K562 (cell line): ENCODE results near the gene ARHGAP11B.
"Not testable (repeated sequence)": the region's sequence is repeated elsewhere in the genome, so short reads cannot be mapped to it uniquely, and the experiment has no call there.

Experiments
- ATAC-seq: fragments of 200-7000 bp; cut with Tn5 transposase; 3 replicates; pipeline ENCODE4 v1.9.1; 2020; ENCODE audit warnings: moderate library complexity
- BruUV-seq: library from RNA; stranded (reverse); fragments of 400-500 nt; replicated peaks from 2 replicates; lab custom pipeline; 2021; lab: Mats Ljungman, UMichigan
- CTCF ChIA-PET: fragments of 300-600 bp; formaldehyde crosslinking; extraction: SDS; loops from one replicate; lab custom pipeline; 2021; ENCODE audit warnings: low intra/inter-chr PET ratio; lab: Yijun Ruan, JAX
- POLR2A ChIA-PET: fragments of 300-600, 350-650 bp; sonication (Branson Sonifier 250); formaldehyde crosslinking; extraction: SDS; loops from one replicate; lab custom pipeline; 2021; ENCODE audit warnings: antibody characterized with exemption, inconsistent platforms; lab: Yijun Ruan, JAX
- DNase-seq, 4 experiments: peaks; one replicate each; pipeline versions ENCODE4 v3.0.0 to v3.0.0-alpha.2; 2011 to 2018; ENCODE audit warnings: low spot score in 3 of 4, mixed read lengths in 3 of 4; ENCODE audit errors: extremely low read depth in 1 of 4
- FAIRE-seq: peaks from 2 replicates; lab custom pipeline; 2011; peaks lifted over from hg19 to GRCh38; lab: Jason Lieb, UNC
- H2AFZ ChIP-seq: 2 replicates; pipeline ENCODE4 v1.6.0; 2011; ENCODE audit warnings: low read depth, low read length, control low read depth, inconsistent platforms
- H3K27ac ChIP-seq: fragments of 200-600 bp; 3 replicates; pipeline ENCODE4 v1.8.0; 2011; ENCODE audit warnings: low read depth, mild to moderate bottlenecking, control low read depth, inconsistent platforms, low read length, moderate library complexity, mixed read lengths; ENCODE audit errors: extremely low read depth
- H3K27me3 ChIP-seq, 2 experiments: fragments of 300-600 bp in 1 of 2; 2 replicates in 1 of 2; 3 replicates in 1 of 2; pipeline versions ENCODE4 v1.6.0 to v1.8.0; 2011; ENCODE audit warnings: inconsistent platforms in 2 of 2, low read length in 2 of 2, mild to moderate bottlenecking in 1 of 2, mixed read lengths in 1 of 2, moderate library complexity in 1 of 2; ENCODE audit not compliant: control insufficient read depth in 2 of 2, insufficient read depth in 2 of 2
- H3K36me3 ChIP-seq: fragments of 300-600 bp; 3 replicates; pipeline ENCODE4 v1.8.0; 2011; ENCODE audit warnings: mild to moderate bottlenecking, low read length, inconsistent platforms; ENCODE audit not compliant: control insufficient read depth, insufficient read depth
- H3K4me1 ChIP-seq, 2 experiments: fragments of 200-600 bp in 1 of 2; replicated peaks in 1 of 2; 2 replicates in 1 of 2; 3 replicates in 1 of 2; pipeline versions ENCODE4 v1.5.1 to v1.8.0; 2011; ENCODE audit warnings: inconsistent platforms in 2 of 2, low read length in 2 of 2, mild to moderate bottlenecking in 1 of 2, mixed read lengths in 1 of 2, moderate library complexity in 1 of 2; ENCODE audit not compliant: control insufficient read depth in 2 of 2, insufficient read depth in 2 of 2
- H3K4me2 ChIP-seq: 2 replicates; pipeline ENCODE4 v1.6.1; 2011; ENCODE audit warnings: low read length, control low read depth, inconsistent platforms, mixed read lengths; ENCODE audit not compliant: insufficient read depth
- H3K4me3 ChIP-seq: fragments of 200-600 bp; sonication (generic), shearing (Covaris generic); 2 replicates; pipeline ENCODE4 v1.5.1; 2016; ENCODE audit warnings: control low read depth, inconsistent platforms
- H3K79me2 ChIP-seq: fragments of 200-600 bp; 3 replicates; pipeline ENCODE4 v1.8.0; 2011; ENCODE audit warnings: low read length, inconsistent platforms; ENCODE audit not compliant: control insufficient read depth, insufficient read depth
- H3K9ac ChIP-seq, 2 experiments: 2 replicates each; pipeline versions ENCODE4 v1.6.0 to v1.6.1; 2011; ENCODE audit warnings: low read depth in 2 of 2, low read length in 2 of 2, control low read depth in 1 of 2, inconsistent platforms in 1 of 2, mild to moderate bottlenecking in 1 of 2, mixed read lengths in 1 of 2; ENCODE audit not compliant: insufficient read depth in 1 of 2
- H3K9me1 ChIP-seq: one replicate; pipeline ENCODE4 v1.6.0; 2011; ENCODE audit warnings: inconsistent platforms, mild to moderate bottlenecking, low read length, moderate library complexity; ENCODE audit not compliant: control insufficient read depth, insufficient read depth
- H3K9me3 ChIP-seq: replicated peaks from 2 replicates; pipeline ENCODE4 v1.5.1; 2011; ENCODE audit warnings: low read depth, low read length, inconsistent platforms; ENCODE audit not compliant: control insufficient read depth, insufficient read depth
- H4K20me1 ChIP-seq: replicated peaks from 2 replicates; pipeline ENCODE4 v1.6.1; 2011; ENCODE audit warnings: low read length, inconsistent platforms, mixed read lengths; ENCODE audit not compliant: control insufficient read depth, insufficient read depth
- C11orf30 ChIP-seq: fragments of 450-650 bp; IDR thresholded peaks from 2 replicates; pipeline ENCODE4 v1.6.1; 2016; ENCODE audit warnings: low read depth, mild to moderate bottlenecking
- CTCF ChIP-seq, 3 experiments: IDR thresholded peaks in 2 of 3; conservative IDR thresholded peaks in 1 of 3; 2 replicates each; pipeline ENCODE4 v1.5.1; 2011 to 2012; ENCODE audit warnings: low read length in 3 of 3, mild to moderate bottlenecking in 3 of 3, control low read depth in 2 of 3, improper control_type of control experiment in 1 of 3, inconsistent platforms in 1 of 3, low read depth in 1 of 3, mixed read lengths in 1 of 3, moderate library complexity in 1 of 3; ENCODE audit not compliant: insufficient read depth in 2 of 3
- ETS1 ChIP-seq: conservative IDR thresholded peaks from 2 replicates; pipeline ENCODE4 v1.6.1; 2011; ENCODE audit warnings: low read depth, mild to moderate bottlenecking, low read length; ENCODE audit not compliant: control insufficient read depth
- MBD1 ChIP-seq: fragments of 250-450 bp; sonication (Bioruptor Pico); IDR thresholded peaks from 2 replicates; pipeline ENCODE4 v1.8.0; 2022; ENCODE audit warnings: inconsistent platforms
- ZNF316 ChIP-seq: fragments of 450-650 bp; IDR thresholded peaks from 2 replicates; pipeline ENCODE4 v1.6.1; 2016
- WGBS: fragments of 100-300 bp; shearing (Covaris generic); methylation state at CpG from one replicate; pipeline ENCODE4 v1.1.6; 2016; ENCODE audit warnings: low coverage, mixed read lengths; ENCODE audit not compliant: insufficient coverage; ENCODE audit errors: missing lambda C conversion rate; 5-methylcytosine and 5-hydroxymethylcytosine counted together
- in situ Hi-C: fragments of 300-500 bp; cut with MboI; formaldehyde crosslinking; loops from 4 replicates; pipeline ENCODE4 v1.15.0; 2018; ENCODE audit warnings: inconsistent platforms, mixed read lengths
- intact Hi-C: fragments of 100-400 bp; cut with micrococcal nuclease; formaldehyde crosslinking; loops from 2 replicates; pipeline ENCODE4 v1.14.2; 2022

The ARHGAP11B gene

GRCh38 chr15:30650012-30650929 is 24.3 kb downstream of the ARHGAP11B start (continued):
- no peak for TF ChIP-seq ETS1
- 0 out of 2 replicates have a peak, but pooled peaks have one; percentile 18 for TF ChIP-seq C11orf30
- peak; percentile 45; the same call in 1 of the 2 replicates for TF ChIP-seq ZNF316
- no peak for TF ChIP-seq MBD1 (CRISPR knock-in tag)

GRCh38 chr15:30661154-30661553 is 35.2 kb downstream of the ARHGAP11B start:
- ATAC-seq, intact Hi-C loops, POLR2A ChIA-PET, FAIRE-seq, H3K4me3 ChIP-seq, BruUV-seq, H3K9me1 ChIP-seq, H2AFZ ChIP-seq, H3K4me1 ChIP-seq, in situ Hi-C loops, H3K27ac ChIP-seq, H4K20me1 ChIP-seq, H3K9me3 ChIP-seq, H3K4me2 ChIP-seq, DNase-seq, H3K9ac ChIP-seq, H3K27me3 ChIP-seq: not testable (repeated sequence)
- CTCF ChIA-PET, result interaction anchor here (1.1 kb wide), 1 partner anchor 828 kb away, joined by 3 read pairs; no protein-coding TSS in a partner anchor
- peaks cover 74% of the 10 kb centered on the region for H3K36me3 ChIP-seq
- 0 out of 6 replicates have a peak, but pooled peaks of 2 of the 3 experiments have one; percentile 21 to 25 for TF ChIP-seq CTCF (IDR thresholded peaks at IDR 0.05 in 2 of 3, conservative IDR thresholded peaks at IDR 0.05 in 1 of 3; ENCODE audit: insufficient read depth in 2 of 3, low read depth in 1 of 3, low read length in 3 of 3)
- peaks cover 23% of the 10 kb centered on the region; the same call in 2 of the 3 replicates for H3K79me2 ChIP-seq
- WGBS, result 30% methylated on average over 1 of the region's 1 CpG
